ENCODE data around the gene SDC1. TPM values are rescaled to one million over a fixed set of nuclear protein-coding genes. Genes with fewer than 3 reads are reported as not detected.
A peak's percentile ranks its signal among the peaks of the same experiment; 100 is the strongest.

The SDC1 gene
- polyA plus RNA-seq, 1 experiment: 17.9 TPM

DNA sequence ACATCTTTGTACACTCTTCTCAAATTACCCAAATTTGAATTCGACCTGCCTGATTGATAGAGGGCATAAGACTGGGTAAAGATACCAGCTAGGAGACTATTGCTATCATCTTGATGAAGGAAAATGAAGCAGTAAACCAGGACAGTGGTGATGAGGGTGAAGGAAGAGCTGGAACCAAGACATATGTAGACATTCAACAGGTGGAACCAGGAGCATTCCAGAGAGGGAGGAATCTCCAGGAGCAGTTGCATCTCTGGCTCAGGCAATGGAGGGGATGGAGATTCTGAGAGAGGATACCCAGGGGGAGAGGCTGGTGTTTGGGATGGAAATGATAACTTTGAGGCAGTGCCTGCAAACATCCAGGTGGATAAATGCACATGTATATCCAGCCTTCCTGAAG is 41.6 kb downstream of the SDC1 start:
- Histone ChIP-seq H3K27ac (ENCODE audit: low read depth, low read length) (no peak overlapping the region), H3K27me3 (ENCODE audit: control insufficient read depth, insufficient read depth, low read length) (no peaks in the 10 kb centered on the region), H3K4me3 (ENCODE audit: low read depth, low read length) (no peak overlapping the region), H3K9me3 (ENCODE audit: control insufficient read depth, insufficient read depth, low read length) (peaks cover 4% of the 10 kb centered on the region; the same call in 1 of the 2 replicates)
- POLR2A ChIA-PET: no interaction called here
- CTCF ChIA-PET: no interaction called here
- DNase-seq (ENCODE audit: low read depth, low spot score): no peak
- TF ChIP-seq, protein P1, sequence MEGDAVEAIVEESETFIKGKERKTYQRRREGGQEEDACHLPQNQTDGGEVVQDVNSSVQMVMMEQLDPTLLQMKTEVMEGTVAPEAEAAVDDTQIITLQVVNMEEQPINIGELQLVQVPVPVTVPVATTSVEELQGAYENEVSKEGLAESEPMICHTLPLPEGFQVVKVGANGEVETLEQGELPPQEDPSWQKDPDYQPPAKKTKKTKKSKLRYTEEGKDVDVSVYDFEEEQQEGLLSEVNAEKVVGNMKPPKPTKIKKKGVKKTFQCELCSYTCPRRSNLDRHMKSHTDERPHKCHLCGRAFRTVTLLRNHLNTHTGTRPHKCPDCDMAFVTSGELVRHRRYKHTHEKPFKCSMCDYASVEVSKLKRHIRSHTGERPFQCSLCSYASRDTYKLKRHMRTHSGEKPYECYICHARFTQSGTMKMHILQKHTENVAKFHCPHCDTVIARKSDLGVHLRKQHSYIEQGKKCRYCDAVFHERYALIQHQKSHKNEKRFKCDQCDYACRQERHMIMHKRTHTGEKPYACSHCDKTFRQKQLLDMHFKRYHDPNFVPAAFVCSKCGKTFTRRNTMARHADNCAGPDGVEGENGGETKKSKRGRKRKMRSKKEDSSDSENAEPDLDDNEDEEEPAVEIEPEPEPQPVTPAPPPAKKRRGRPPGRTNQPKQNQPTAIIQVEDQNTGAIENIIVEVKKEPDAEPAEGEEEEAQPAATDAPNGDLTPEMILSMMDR (IDR thresholded peaks at IDR 0.05; ENCODE audit: low read depth, low read length): no peak

GRCh38 chr2:20182241-20182931 is 42.5 kb downstream of the SDC1 start:
- CTCF ChIA-PET: no interaction called here

DNA sequence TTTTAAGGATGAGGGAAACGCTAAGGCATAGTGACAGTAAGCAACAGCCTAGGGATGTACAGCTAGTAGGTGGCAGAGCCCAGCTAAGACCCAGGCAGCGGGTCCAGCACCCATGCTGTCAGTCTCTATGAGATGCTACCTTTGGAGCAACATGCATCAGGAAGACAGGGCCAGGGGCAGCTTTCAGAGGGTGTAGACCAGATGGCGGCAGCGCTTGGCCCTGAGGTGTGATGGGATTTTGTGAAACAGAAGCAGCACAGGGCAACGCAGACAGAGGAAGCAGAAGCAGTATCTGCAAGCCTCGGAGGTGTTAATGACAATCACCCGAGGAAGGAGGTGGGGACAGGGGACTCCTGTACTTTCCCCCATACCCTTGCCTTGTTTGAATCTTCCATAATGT is 43.2 kb downstream of the SDC1 start:
- Histone ChIP-seq H3K9me3 (ENCODE audit: control insufficient read depth, insufficient read depth, low read length) (peaks cover 4% of the 10 kb centered on the region; the same call in 1 of the 2 replicates), H3K27me3 (ENCODE audit: control insufficient read depth, insufficient read depth, low read length) (no peaks in the 10 kb centered on the region), H3K27ac (ENCODE audit: low read depth, low read length) (no peak overlapping the region), H3K4me3 (ENCODE audit: low read depth, low read length) (no peak overlapping the region)
- DNase-seq (ENCODE audit: low read depth, low spot score): no peak
- ChIA-PET POLR2A (no interaction called here), CTCF (no interaction called here)
- TF ChIP-seq, protein P1 (IDR thresholded peaks at IDR 0.05; ENCODE audit: low read depth, low read length): no peak

More at GRCh38 chr2:20182241-20182931, 42.5 kb downstream of the SDC1 start:
- POLR2A ChIA-PET: no interaction called here
- H3K27ac ChIP-seq (ENCODE audit: low read depth, low read length): peak overlapping the region; percentile 24
- peaks cover 4% of the 10 kb centered on the region; the same call in 1 of the 2 replicates for H3K9me3 ChIP-seq (ENCODE audit: control insufficient read depth, insufficient read depth, low read length)
- H3K27me3 ChIP-seq (ENCODE audit: control insufficient read depth, insufficient read depth, low read length): no peaks in the 10 kb centered on the region
- H3K4me3 ChIP-seq (ENCODE audit: low read depth, low read length): no peak overlapping the region
- TF ChIP-seq, protein P1 (IDR thresholded peaks at IDR 0.05; ENCODE audit: low read depth, low read length): no peak
- no peak for DNase-seq (ENCODE audit: low read depth, low spot score)

DNA sequence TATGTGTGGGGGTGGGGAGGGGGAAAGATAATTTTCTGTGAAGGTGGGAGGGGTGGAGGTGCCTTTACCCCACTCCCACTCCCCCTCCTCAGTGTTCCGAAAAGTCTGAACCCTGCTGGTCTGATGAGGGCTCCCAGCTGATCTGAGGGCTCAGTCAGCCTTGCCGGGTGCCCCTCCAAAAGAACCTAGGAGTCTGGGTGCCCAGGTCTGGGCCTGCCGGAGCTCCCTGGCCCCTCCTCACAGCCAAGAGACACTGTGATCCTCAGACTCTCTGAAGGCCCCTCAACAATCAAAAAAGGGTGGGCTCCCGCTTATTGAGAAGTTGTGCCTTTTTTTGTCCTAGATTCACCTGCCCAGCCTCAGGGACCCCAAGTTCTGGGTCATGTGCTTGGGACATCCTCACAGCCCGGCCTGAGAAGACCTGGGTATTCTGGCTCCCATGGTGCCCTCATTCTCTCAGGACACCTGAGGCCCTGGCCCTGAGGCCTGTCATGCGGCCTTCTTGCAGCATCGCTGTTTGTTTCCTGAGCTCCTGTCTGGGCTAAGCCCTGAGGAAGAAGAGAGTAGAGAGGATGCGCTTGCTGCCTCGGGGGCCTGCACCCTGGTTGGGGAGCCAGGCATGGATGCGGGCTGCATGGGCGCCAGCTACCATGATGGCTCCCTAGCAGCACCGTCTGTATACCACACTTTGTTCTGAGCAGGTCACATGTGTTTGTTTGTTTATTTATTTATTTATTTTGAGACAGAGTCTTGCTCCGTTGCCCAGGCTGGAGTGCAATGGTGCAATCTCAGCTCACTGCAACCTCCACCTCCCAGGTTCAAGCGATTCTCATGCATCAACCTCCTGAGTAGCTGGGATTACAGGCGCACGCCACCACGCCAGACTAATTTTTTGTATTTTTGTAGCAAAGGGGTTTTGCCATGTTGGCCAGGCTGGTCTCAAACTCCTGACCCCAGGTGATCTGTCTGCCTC is 44.0 kb downstream of the SDC1 start:
- DNase-seq (ENCODE audit: low read depth, low spot score): no peak
- peaks cover 4% of the 10 kb centered on the region; the same call in 1 of the 2 replicates for H3K9me3 ChIP-seq (ENCODE audit: control insufficient read depth, insufficient read depth, low read length)
- CTCF ChIA-PET: interaction anchor here (1.1 kb wide), 1 partner anchor 16 kb away, joined by 3 read pairs; no protein-coding TSS in a partner anchor
- no peak overlapping the region for H3K4me3 ChIP-seq (ENCODE audit: low read depth, low read length)
- H3K27me3 ChIP-seq (ENCODE audit: control insufficient read depth, insufficient read depth, low read length): no peaks in the 10 kb centered on the region
- POLR2A ChIA-PET: no interaction called here
- H3K27ac ChIP-seq (ENCODE audit: low read depth, low read length): no peak overlapping the region
- TF ChIP-seq, protein P1 (IDR thresholded peaks at IDR 0.05; ENCODE audit: low read depth, low read length): no peak
